Panc1 (cell line): Measurements from ENCODE around the gene PIGBOS1. TPM values are rescaled to one million over a fixed set of nuclear protein-coding genes. Genes with fewer than 3 reads are reported as not detected.
"Not testable (repeated sequence)": the region's sequence is repeated elsewhere in the genome, so short reads cannot be mapped to it uniquely, and the experiment has no call there.

Experiments used
- ATAC-seq: fragments of 200-7000 bp; cut with Tn5 transposase; 2 replicates; pipeline ENCODE4 v1.9.1; 2020; ENCODE audit warnings: mild to moderate bottlenecking, moderate library complexity
- BruUV-seq: library from RNA; stranded (reverse); fragments of 400-500 nt; replicated peaks from 2 replicates; lab custom pipeline; 2021; lab: Mats Ljungman, UMichigan
- CTCF ChIA-PET: fragments of 300-600 bp; sonication (Branson Sonifier 250); formaldehyde crosslinking; loops from one replicate; lab custom pipeline; 2022; ENCODE audit warnings: antibody characterized with exemption; lab: Charles Lee
- POLR2A ChIA-PET: fragments of 300-600 bp; sonication (Branson Sonifier 250); formaldehyde crosslinking; loops from one replicate; lab custom pipeline; 2022; ENCODE audit warnings: antibody characterized with exemption; lab: Charles Lee
- DNase-seq: peaks from one replicate; pipeline ENCODE4 v3.0.0-alpha.2; 2010; ENCODE audit warnings: low read depth, low spot score
- H3K27ac ChIP-seq: 2 replicates; pipeline ENCODE4 v1.5.1; 2011; ENCODE audit warnings: mild to moderate bottlenecking, low read length, inconsistent platforms
- H3K27me3 ChIP-seq: fragments of 200-500 bp; sonication (Bioruptor generic); 2 replicates; pipeline ENCODE4 v1.6.0; 2014; ENCODE audit warnings: low read length, inconsistent platforms; ENCODE audit not compliant: control insufficient read depth, insufficient read depth
- H3K36me3 ChIP-seq: fragments of 200-500 bp; sonication (Bioruptor generic); 2 replicates; pipeline ENCODE4 v1.5.1; 2014; ENCODE audit warnings: inconsistent platforms, mild to moderate bottlenecking, low read length, moderate library complexity; ENCODE audit not compliant: control insufficient read depth, insufficient read depth
- H3K4me1 ChIP-seq: 2 replicates; pipeline ENCODE4 v1.5.1; 2011; ENCODE audit warnings: inconsistent platforms, mild to moderate bottlenecking, low read length, moderate library complexity; ENCODE audit not compliant: control insufficient read depth, insufficient read depth
- H3K4me3 ChIP-seq, 2 experiments: 2 replicates each; pipeline ENCODE4 v1.5.1; 2011 to 2012; ENCODE audit warnings: low read depth in 2 of 2, low read length in 2 of 2, mild to moderate bottlenecking in 2 of 2, inconsistent platforms in 1 of 2, moderate library complexity in 1 of 2
- H3K9me3 ChIP-seq: fragments of 200-500 bp; sonication (Bioruptor generic); 2 replicates; pipeline ENCODE4 v1.5.1; 2014; ENCODE audit warnings: low read depth, mild to moderate bottlenecking, inconsistent platforms, low read length, moderate library complexity; ENCODE audit not compliant: control insufficient read depth, insufficient read depth
- POLR2AphosphoS5 ChIP-seq: IDR thresholded peaks from 2 replicates; pipeline ENCODE4 v1.6.1; 2012; ENCODE audit warnings: mild to moderate bottlenecking, low read depth, low read length, moderate library complexity
- REST ChIP-seq, 2 experiments: IDR thresholded peaks; 2 replicates each; pipeline ENCODE4 v1.6.1; 2011 to 2012; ENCODE audit warnings: low read depth in 2 of 2, control low read depth in 1 of 2, low read length in 1 of 2, mild to moderate bottlenecking in 1 of 2, moderate library complexity in 1 of 2; ENCODE audit not compliant: insufficient read depth in 1 of 2
- SIN3A ChIP-seq: IDR thresholded peaks from 2 replicates; pipeline ENCODE4 v1.6.1; 2012; ENCODE audit warnings: low read depth, mild to moderate bottlenecking, low read length, moderate library complexity, borderline replicate concordance; ENCODE audit not compliant: insufficient read depth
- TCF7L2 ChIP-seq: IDR thresholded peaks from 2 replicates; pipeline ENCODE4 v1.6.1; 2011; ENCODE audit warnings: mild to moderate bottlenecking, low read depth, low read length, inconsistent platforms
- in situ Hi-C: cut with HindIII; loops from 2 replicates; pipeline ENCODE4 v1.10.0; 2016; ENCODE audit warnings: low sequenced_read_pairs, low pct_unique_long_range_greater_than_20kb
- intact Hi-C: fragments of 100-400 bp; cut with micrococcal nuclease; formaldehyde crosslinking; loops from one replicate; pipeline ENCODE4 v1.10.0; 2022; ENCODE audit not compliant: unreplicated experiment
- total RNA-seq: library from RNA; stranded (reverse); gene quantifications from one replicate; pipeline ENCODE4 v1.2.1, GENCODE V29; 2021; ENCODE audit not compliant: unreplicated experiment
- TF ChIP-seq, protein P1 (sequence below): fragments of 450-650 bp; IDR thresholded peaks from 2 replicates; pipeline ENCODE4 v1.5.1; 2017; ENCODE audit warnings: mild to moderate bottlenecking

The PIGBOS1 gene
- total RNA-seq, 1 experiment from 2014 or later, result 13.4 TPM

DNA sequence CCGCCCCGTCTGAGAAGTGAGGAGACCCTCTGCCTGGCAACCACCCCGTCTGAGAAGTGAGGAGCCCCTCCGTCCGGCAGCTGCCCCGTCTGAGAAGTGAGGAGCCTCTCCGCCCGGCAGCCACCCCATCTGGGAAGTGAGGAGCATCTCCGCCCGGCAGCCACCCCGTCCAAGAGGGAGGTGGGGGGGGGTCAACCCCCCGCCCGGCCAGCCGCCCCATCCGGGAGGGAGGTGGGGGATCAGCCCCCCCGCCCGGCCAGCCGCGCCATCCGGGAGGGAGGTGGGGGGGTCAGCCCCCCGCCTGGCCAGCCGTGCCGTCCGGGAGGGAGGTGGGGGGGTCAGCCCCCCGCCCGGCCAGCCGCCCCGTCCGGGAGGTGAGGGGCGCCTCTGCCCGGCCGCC, 16.1 kb downstream of the PIGBOS1 start:
- POLR2A ChIA-PET, H3K4me3 ChIP-seq, CTCF ChIA-PET, ATAC-seq, H3K36me3 ChIP-seq, DNase-seq, in situ Hi-C loops, intact Hi-C loops, H3K9me3 ChIP-seq, BruUV-seq, H3K4me1 ChIP-seq, H3K27ac ChIP-seq, H3K27me3 ChIP-seq: not testable (repeated sequence)

GRCh38 chr15:55297315-55297714, 21.6 kb downstream of the PIGBOS1 start:
- Histone ChIP-seq H3K4me3 (no peak overlapping the region), H3K27me3 (no peaks in the 10 kb centered on the region), H3K27ac (no peak overlapping the region), H3K4me1 (no peaks in the 10 kb centered on the region), H3K36me3 (no peaks in the 10 kb centered on the region), H3K9me3 (no peaks in the 10 kb centered on the region)
- ChIA-PET CTCF (interaction anchor here (0.6 kb wide), 1 partner anchor 72 kb away, joined by 7 read pairs; no protein-coding TSS in a partner anchor), POLR2A (no interaction called here)
- ATAC-seq, result no peak
- BruUV-seq, result no TSS peak
- no peak for DNase-seq
- no peak for TF ChIP-seq SIN3A
- no peak for TF ChIP-seq REST (IDR thresholded peaks at IDR 0.05; ENCODE audit: insufficient read depth in 1 of 2, low read depth in 2 of 2, low read length in 1 of 2)
- TF ChIP-seq POLR2AphosphoS5, result no peak
- no peak for TF ChIP-seq TCF7L2
- TF ChIP-seq, protein P1, sequence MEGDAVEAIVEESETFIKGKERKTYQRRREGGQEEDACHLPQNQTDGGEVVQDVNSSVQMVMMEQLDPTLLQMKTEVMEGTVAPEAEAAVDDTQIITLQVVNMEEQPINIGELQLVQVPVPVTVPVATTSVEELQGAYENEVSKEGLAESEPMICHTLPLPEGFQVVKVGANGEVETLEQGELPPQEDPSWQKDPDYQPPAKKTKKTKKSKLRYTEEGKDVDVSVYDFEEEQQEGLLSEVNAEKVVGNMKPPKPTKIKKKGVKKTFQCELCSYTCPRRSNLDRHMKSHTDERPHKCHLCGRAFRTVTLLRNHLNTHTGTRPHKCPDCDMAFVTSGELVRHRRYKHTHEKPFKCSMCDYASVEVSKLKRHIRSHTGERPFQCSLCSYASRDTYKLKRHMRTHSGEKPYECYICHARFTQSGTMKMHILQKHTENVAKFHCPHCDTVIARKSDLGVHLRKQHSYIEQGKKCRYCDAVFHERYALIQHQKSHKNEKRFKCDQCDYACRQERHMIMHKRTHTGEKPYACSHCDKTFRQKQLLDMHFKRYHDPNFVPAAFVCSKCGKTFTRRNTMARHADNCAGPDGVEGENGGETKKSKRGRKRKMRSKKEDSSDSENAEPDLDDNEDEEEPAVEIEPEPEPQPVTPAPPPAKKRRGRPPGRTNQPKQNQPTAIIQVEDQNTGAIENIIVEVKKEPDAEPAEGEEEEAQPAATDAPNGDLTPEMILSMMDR, result no peak
- intact Hi-C loops (no loop called here), in situ Hi-C loops (no loop called here)

GRCh38 chr15:55290528-55291057, 28.3 kb downstream of the PIGBOS1 start:
- ChIA-PET CTCF (no interaction called here), POLR2A (no interaction called here)
- intact Hi-C loops (loop anchor here (1.0 kb wide), 1 partner anchor 73 kb away; no protein-coding TSS in a partner anchor), in situ Hi-C loops (no loop called here)
- DNase-seq, result no peak
- Histone ChIP-seq H3K4me3 (peak overlapping the region; percentile 69 to 93), H3K27me3 (no peaks in the 10 kb centered on the region), H3K9me3 (no peaks in the 10 kb centered on the region), H3K36me3 (no peaks in the 10 kb centered on the region), H3K27ac (0 out of 2 replicates have a peak overlapping the region, but pooled peaks have one; percentile 34), H3K4me1 (peaks cover 4% of the 10 kb centered on the region; the same call in 1 of the 2 replicates)
- peak; percentile 96 for ATAC-seq
- TF ChIP-seq POLR2AphosphoS5, result no peak
- TF ChIP-seq, protein P1, result peak; percentile 95
- no TSS peak for BruUV-seq
